Kasumi-1 (cell line): ENCODE data around the gene FKBP14.

Experiments
- DNase-seq, 2 experiments: peaks; one replicate each; lab custom pipeline; 2025; lab: John Stamatoyannopoulos, UW

FKBP14 gene

DNA sequence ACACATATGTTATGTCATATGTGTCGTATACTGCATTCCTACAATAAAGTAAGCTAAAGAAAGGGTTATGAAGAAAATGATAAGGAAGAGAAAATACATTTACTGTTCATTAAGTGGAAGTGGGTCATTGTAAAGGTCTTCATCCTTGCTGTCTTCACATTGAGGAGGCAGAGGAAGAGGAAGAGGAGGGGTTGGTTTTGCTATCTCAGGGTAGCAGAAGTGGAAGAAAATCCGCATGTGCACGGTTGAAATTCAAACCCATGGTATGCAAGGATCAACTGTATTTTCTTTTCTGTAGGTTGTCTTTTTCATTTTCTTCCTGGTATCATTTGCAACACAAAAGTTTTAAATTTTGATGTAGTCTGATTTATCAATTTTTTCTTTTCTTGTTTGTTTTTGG is 8.0 kb upstream of the FKBP14 start:
- no peak for DNase-seq

DNA sequence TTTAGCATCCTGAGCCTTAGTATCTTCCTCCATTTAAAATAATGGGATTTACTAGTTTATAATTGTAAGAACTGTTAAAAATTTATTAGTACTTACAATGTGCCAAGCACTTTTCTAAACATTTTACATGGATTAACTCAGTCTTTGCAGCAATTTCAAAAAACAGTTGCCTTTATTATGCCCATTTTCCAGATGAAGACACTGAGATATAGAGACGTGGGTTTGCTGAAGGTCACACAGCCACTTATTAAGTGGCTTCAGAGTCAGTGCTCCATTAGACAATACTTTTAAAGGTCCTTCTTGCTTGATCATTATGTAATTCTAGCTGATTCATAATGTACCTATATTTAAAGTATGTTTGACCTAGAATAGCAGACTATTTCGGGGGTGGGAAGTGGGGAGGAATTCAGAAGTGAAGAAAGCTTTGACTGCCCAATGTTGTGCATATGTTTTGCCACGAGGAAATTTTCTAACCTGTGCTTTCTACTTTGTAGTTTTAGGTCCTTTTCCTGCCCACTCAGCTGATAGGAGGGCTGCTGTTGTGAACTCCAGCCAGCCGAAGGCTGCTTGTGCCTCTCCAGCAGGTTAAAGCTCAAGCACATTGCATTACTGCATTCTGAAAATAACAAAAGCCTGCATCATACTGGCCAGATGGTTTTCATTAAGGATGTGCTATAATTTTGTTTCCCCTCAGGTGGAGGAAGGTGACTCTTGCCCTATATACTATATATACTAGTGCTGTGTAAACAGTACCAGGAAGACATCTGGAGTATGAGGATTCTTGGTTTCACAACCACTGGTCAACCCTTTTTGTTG is 6.0 kb upstream of the FKBP14 start:
- no peak for DNase-seq

DNA sequence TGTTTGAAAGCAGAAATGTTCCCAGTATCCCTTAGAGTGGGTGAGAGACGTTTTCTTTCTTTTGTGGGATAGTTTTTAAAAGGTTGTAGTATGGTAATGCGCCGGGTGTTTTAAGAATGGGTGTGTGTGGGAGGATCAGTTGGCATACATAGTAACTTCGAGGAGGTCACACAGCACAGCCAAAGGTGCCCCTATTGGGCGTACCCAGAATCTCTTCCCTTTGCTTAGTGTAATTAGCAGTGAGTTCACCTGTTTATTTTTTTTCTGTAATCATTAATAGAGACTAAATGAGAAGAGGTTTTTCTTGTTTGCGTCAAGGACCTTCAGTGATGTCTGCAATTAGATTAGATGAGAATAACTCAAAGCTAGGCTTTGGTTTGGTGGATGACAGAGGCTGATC is 3.2 kb upstream of the FKBP14 start:
- DNase-seq: peak; percentile 22 to 24

DNA sequence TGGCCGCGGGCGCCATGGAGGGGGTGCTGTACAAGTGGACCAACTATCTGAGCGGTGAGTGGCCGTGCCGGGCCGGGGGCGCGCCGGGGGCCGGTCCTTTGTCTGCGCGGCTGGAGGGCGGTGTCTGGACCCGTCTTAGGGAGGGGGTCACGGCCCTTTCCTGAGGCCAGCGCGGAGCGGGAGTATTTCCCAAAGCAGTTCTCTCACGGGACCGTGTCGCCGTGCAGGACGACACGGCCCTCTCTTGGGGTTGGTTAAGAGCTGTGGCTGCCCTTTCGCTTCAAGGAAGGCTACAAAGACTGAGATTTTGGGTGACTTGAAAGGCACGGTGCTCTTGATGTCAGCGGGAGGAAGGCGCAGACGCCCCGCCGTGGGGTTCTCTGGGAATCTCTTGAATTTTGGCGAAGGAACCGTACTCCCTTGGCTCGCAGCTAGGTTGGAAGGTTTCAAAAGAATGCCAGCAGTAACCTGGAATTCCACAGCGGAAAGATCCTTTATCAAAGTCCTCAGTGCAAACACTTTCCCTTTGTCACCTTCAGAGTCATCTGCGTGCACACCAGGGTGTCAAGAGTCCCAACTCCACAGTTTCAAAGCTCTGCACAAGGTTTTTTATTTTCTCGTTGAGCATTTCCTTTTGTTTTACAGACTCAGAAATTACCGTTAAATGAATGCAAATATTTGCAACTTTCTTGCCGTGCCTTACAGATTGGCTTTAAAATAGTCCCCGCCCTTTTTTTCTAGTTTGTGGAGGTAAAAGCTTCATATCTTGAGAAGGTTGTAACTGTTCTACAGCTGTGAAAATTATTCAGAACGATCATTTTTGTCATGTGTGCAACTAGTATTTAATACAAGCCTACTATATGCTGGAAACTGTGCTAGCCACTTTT is 2.5 kb upstream of the FKBP14 start:
- peak; percentile 50 to 76 for DNase-seq

DNA sequence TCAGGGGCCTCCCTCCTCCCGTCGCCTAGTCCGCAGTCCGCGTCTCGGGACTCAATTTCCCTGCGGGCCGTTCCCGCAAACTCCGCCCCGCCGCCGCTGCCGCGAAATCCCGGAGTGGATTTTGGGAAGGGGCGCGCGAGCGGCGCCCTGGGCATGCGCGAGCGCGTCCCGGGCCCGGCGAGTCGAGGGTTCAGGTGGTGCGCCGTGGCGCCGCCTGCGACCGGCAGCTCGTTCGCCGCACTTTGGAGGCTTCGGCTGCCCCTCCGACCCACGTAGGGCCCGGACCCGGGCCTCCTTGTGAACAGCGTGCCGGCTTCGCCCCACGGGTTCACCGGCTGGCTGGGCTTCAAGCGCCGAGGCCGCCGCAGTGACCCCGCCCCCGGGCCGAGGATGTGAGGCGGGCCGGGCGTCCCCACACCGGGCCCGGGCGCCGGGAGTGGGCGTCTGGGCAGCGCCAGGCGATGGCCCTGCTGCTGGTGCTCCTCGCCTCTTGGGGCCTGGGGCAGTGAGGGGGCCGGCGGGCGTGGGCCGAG is 1.8 kb upstream of the FKBP14 start, which contains the start of gene PLEKHA8:
TSS of gene PLEKHA8 (plus strand) at position 197 of the 533 bp plus-strand sequence. CDS start 351 bp downstream, outside the sequence.
- DNase-seq: peak; percentile 93

DNA sequence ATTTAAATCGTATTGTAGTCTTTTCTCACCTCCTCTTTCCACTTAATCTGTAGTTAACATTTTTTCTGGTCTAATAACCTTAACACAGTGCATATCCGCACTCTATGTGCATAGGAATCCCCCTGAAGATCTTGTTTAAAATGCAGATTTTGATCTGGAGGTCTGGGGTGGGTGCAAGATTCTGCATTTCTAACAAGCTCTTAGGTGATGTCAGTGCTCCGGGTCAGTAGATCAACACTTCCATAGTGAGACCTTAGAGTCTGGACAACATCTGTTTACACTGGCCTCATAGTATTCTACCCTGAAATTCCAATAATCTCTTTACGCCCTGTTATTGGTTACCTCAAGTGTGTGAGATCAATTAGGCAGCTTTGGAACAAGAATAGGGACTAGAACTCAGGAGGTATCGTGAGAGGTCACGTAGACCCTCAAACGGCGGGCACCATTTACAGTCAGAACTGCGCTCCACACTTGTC is 1.3 kb upstream of the FKBP14 start:
- no peak for DNase-seq

DNA sequence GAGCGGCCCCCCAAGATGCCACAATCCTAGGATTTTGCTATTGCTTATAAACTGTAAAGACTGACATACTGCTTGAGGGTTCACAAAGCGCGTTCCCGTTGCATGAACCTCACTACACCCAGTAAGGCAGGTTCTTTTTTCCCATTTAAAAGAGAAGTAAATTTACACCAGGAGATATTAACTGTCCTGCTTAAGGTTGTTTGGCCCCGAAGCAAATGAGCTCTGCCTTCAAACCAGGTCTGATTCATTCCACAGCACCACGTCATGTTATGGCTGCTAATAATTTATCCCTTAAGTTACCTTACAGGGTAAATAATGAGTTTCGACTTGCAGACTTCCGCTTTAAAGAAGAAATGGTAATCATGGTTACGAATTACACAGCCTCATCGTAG is 559 bp upstream of the FKBP14 start:
- peak; percentile 71 to 83 for DNase-seq

DNA sequence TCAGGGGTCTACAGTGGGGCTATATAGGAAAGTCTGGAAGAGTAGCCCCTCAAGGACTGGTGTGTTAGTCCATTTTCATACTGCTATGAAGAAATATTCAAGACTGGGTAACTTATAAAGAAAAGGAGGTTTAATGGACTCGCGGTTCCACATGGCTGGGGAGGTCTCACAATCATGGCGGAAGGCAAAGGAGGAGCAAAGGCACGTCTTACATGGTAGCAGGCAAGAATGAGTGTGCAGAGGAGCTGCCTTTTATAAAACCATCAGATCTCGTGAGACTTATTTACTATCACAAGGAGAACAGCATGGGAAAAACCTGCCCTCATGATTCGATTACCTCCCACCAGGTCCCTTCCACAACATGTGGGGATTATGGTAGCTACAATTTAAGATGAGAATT is 3.0 kb downstream of the FKBP14 start:
- DNase-seq: no peak

DNA sequence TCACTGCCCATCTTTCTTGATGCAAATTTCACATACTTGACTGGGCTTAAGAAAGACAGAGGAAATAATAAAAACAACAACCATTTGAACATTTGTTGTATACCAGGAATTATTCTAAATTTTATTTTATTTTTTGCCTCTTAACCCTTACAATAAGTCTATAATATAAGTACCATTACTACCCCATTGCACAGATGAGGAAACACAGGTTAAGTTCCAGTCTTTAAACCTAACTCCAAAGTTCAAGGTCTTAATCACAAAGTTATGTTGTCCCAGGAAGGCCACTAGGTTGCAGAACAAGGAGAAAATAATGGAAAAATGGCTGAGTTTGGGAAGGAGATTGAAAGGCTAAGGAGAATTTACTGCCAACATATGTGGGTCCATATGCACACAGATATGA is 3.5 kb downstream of the FKBP14 start:
- DNase-seq: no peak

DNA sequence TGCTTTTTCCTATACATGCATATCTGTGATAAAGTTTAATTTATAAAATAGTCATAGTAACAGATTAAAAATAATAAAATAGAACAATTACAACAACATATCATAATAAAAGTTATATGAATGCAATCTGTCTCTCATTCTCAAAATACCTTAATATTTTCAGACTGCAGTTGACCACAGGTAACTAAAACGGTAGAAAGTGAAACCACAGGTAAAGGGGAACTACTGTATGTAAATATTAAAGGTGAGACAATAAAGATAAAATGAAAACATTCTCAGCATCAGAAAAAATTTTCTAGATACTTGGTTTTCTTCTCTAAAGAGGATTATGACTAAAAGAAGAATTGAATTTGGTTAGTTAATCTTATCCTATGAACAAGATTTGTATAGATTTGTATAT is 6.0 kb downstream of the FKBP14 start:
- DNase-seq: no peak

DNA sequence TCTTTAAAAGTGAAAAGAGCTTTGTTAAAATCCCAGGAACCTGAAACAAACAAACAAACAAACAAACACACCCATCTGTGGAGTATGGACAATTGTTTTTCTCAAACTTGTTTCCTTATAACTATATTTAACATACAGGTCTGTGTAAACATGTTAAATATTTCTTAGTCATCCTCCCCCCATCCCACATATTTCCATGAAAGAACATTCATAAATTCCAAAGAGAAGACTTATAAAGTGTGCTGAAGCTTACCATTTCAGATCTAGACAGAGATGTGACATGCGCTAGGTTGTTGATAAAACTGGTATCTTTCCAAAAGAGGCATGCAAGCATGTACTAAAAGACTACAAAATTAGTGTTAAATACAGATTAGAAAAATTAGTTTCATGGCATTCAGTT is 6.5 kb downstream of the FKBP14 start:
- DNase-seq: no peak

DNA sequence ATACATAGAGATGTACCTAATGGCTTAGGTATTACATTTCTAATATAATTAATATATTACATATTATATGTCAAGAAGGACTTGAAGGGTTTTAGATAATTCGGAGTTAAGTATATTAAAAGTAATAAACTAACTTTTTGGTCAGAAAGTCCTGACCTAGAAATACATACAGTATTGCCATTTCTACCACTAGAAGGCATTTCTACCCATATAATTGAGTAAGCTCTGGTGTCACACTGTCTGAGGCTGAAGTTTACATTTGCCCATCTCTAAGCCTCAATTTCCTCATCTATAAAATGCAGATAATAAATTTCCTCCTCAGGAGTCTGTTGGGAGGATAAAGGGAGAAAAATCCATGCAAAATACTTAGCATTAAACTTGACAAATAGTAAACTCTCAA is 7.1 kb downstream of the FKBP14 start:
- peak in 1 of 2 experiments; percentile 15 for DNase-seq

DNA sequence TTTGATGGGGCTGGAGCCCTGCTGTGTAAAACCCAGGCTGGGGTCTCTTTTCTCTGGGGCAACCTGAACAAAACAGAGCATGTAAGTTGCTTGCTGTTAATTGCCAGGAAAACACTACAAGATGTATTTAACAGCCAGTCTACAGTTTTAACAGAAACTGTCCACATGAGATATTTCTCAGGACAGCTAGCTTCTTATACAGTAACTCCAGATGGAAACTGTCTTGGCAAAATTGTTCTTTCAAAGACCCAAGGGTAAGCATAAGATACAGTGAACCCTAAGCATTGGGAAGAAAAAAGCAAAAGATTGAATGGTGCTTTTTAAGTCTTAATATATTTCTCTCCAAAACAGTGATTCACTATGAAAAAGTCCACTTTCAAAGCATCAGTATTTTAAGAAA is 8.1 kb downstream of the FKBP14 start:
- DNase-seq: no peak

DNA sequence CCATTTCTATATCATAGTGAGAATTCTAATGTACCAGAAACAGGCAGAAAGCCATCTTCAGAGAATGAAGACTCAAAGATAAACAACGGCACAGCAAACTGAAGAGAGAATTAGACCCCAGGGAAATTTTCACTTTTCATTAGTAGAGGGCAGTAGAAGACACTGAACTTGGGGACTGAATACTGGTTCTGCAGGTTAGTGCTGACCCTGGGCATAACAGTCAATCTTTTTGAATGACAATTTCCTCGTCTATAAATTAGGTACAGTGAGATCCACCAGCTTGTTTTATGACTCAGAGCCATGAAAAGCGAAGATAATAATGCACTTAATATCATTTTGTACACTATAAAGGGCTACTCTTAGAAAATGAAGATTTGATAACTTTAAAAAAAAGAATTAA is 13.7 kb downstream of the FKBP14 start:
- DNase-seq: no peak

DNA sequence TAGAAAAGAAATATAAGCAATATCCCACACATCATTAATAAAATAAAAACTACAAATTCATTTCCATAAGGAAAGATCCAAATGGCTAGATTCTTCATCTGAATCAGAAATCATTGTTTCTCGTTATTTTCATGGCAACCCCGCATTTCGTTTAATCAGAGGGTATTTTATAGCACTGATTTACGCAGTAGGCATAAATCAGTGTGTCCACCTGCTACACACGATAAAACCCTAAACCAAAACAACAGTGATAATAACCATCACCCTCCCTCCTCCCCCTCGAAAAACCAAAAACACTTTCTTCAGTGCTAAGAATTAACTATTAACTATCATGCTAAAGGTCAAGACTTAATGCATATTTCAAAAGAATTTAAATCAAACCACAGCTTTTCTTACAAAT is 16.5 kb downstream of the FKBP14 start:
- DNase-seq: no peak

DNA sequence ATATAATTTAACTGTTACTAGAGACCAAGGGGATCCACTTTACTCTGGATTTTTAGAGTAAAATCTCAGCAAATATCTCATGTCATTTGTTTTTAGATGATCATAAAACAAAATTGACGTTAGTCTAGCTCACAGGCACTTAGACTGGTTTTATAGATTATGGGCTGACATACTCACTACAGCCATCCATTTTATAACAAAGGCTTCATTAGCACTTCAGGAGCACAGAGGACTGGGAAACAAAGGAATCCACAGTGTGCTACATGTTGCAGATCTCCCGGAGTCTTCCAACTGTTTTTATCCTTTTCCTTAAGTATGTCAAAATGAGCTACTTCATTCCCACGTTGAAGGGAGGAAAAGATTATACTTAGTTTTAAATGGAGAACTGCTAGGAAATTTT is 21.0 kb downstream of the FKBP14 start:
- DNase-seq: no peak

DNA sequence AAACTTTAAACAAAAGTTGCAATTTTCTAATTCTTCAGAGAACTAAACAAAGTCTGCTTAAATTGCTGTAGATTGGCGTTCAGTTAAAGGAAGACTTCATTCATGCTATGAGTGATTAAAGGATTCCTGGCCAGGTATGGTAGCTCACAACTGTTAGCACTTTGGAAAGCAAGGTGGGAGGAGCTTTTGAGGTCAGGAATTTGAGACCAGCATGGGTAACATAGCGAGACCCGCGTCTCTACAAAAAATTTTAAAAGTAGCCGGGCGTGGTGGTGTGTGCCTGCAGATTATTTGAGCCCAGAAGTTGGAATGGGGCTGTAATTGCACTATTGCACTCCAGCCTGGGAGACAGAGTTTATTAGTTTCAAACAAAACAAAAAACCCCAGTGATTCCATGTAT is 23.4 kb downstream of the FKBP14 start:
- no peak for DNase-seq

DNA sequence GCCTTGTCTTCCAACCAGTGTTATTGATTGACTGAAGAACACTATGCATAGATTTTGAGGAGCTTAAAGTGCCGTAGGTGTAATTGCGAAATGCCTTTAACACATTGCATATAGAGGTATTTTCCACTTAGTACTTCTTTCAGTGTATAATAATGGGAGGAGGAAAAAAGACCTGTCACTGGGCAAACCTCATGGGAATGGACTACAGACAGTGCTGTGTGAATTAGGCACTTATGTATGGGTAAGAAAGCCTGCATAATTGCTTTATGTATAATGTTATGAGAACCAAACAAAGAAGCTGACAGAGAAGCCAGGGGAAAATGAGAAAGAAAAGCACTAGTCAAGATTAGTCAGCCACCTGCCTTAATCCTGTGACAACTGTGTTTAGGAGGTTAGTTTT is 24.5 kb downstream of the FKBP14 start:
- DNase-seq: no peak

DNA sequence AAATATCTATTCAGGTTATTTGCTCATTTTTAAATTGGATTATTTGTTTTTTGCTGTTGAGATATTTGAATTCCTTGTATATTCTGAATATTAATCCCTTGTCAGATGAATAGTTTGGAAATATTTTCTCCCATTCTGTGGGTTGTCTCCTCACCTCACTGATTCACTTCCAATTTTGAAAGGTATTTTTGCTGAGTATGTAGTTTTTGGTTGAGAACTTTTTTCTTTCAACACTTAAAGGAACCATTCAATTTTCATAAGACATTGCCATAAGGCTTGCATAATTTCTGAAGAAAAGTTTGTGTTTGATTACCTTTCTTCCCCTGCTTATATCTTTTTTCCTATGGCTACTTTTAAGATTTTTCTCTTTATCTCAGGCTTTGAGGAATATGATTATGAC is 28.0 kb downstream of the FKBP14 start:
- DNase-seq: no peak

DNA sequence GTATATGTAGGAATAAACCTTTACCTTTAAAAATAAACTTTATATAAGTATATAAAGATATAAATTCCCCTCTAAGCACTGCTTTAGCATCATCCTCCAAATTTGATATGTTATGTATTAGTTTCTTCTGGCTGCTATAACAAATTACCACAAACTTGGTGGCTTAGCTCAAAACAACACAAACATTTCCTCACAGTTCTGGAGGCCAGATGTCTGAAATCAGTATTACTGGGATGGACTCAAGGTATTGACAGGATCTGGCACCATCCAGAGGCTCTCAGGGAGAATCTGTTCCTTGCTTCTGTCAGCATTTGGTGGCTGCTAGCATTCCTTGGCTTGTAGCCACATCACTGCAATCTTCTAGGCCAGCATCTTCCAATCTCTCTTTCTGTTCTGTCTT is 30.2 kb downstream of the FKBP14 start:
- DNase-seq: no peak

DNA sequence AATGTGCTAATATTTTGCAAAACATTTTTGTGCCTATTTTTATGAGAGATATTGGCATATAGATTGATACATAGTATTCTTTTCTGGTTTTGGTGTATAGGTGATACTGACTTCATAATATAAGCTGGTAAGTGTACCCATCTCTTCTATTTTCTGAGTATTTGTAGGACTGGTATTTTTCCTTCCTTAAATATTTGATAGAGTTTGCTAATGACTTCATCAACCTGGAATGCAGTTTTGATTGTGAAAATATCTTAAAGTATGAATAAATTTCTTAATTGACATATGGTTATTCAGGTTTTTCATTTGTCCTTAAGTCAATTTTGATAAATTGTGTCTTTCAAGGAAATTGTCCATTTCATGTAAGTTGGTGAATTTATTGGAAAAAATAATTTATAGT is 30.9 kb downstream of the FKBP14 start:
- DNase-seq: no peak

DNA sequence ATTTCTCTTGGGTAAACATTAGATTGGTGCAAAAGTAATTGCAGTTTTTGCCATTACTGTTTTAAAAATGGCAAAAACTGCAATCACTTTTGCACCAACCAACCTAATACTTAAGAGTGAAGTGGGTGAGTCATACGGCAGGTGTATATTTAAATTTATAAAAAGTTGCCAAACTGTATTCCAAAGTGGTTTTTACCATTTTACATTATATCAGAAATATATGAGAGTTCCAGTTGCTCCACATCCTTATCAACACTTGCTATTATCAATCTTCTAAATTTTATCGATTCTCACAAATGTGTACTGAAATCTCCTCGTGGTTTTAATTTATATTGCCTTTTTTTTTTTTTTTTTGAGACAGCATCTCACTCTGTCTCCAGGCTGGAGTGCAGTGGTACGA is 33.4 kb downstream of the FKBP14 start:
- DNase-seq: no peak

DNA sequence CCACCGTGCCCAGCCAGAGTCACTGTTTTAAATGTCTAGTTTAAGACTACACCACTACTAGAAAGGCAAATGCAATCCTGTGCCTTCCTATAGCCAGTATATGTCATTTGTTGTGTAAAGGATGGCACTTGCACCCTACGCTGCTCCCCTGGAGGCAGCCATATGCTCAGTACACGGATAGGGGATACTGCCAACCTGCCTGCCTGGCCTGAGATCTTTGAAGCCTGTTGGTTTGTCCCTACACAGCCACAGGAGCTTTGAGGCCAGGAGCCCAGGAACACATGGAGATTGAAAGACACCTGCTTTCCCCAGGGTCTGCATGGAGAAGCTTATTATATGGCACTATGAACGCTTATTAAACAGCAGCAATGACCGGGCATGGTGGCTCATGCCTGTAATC is 34.6 kb downstream of the FKBP14 start:
- DNase-seq: no peak
